HCT116 (cell line): ENCODE results near the gene CNGA3. TPM values are rescaled to one million over a fixed set of nuclear protein-coding genes. Genes with fewer than 3 reads are reported as not detected.

ENCODE experiments used
- ATAC-seq: fragments of 200-7000 bp; cut with Tn5 transposase; 2 replicates; pipeline ENCODE4 v1.9.1; 2020; ENCODE audit warnings: mild to moderate bottlenecking, moderate library complexity
- BruUV-seq: library from RNA; stranded (reverse); fragments of 400-500 nt; replicated peaks from 2 replicates; lab custom pipeline; 2021; lab: Mats Ljungman, UMichigan
- CTCF ChIA-PET: fragments of 300-600 bp; sonication (Branson Sonifier 250); formaldehyde crosslinking; loops from one replicate; lab custom pipeline; 2021; ENCODE audit warnings: antibody characterized with exemption; lab: Charles Lee
- POLR2A ChIA-PET: fragments of 300-600, 350-600 bp; sonication (Branson Sonifier 250); formaldehyde crosslinking; loops from one replicate; lab custom pipeline; 2021; ENCODE audit warnings: antibody characterized with exemption; lab: Charles Lee
- RAD21 ChIA-PET, 2 experiments: fragments of 300-600 bp; sonication (Branson Sonifier 250); formaldehyde crosslinking; loops; one replicate each; lab custom pipeline; 2023; ENCODE audit warnings: low total read pairs in 2 of 2; ENCODE audit not compliant: uncharacterized antibody in 2 of 2, unreplicated experiment in 2 of 2, low non-redundant PET in 1 of 2; lab: Charles Lee
- DNase-seq: peaks from one replicate; pipeline ENCODE4 v3.0.0-alpha.2; 2010; ENCODE audit warnings: low read depth, low spot score
- H2AFZ ChIP-seq: fragments of 200-600 bp; shearing (Covaris generic), sonication (generic); 2 replicates; pipeline ENCODE4 v1.6.1; 2017; ENCODE audit warnings: low read depth, mixed run types, mixed read lengths, antibody characterized with exemption, low read length; ENCODE audit not compliant: poor library complexity, severe bottlenecking
- H3K27ac ChIP-seq: 2 replicates; pipeline ENCODE4 v1.5.1; 2012; ENCODE audit warnings: low read depth, low read length
- H3K27me3 ChIP-seq: fragments of 200-600 bp; sonication (generic); 2 replicates; pipeline ENCODE4 v1.6.1; 2016; ENCODE audit warnings: mixed run types, low read length, mixed read lengths; ENCODE audit not compliant: insufficient read depth
- H3K36me3 ChIP-seq, 2 experiments: fragments of 200-500 bp in 1 of 2; fragments of 200-600 bp in 1 of 2; sonication (Bioruptor generic) in 1 of 2; sonication (generic) in 1 of 2; 2 replicates each; pipeline versions ENCODE4 v1.5.1 to v1.6.1; 2014 to 2016; ENCODE audit warnings: low read length in 2 of 2, inconsistent platforms in 1 of 2, mixed read lengths in 1 of 2, mixed run types in 1 of 2; ENCODE audit not compliant: insufficient read depth in 2 of 2, control insufficient read depth in 1 of 2
- H3K4me1 ChIP-seq, 2 experiments: fragments of 200-600 bp in 1 of 2; sonication (generic) in 1 of 2; 2 replicates each; pipeline versions ENCODE4 v1.5.1 to v1.6.1; 2012 to 2017; ENCODE audit warnings: low read length in 2 of 2, inconsistent platforms in 1 of 2, mild to moderate bottlenecking in 1 of 2, mixed read lengths in 1 of 2, mixed run types in 1 of 2, moderate library complexity in 1 of 2; ENCODE audit not compliant: insufficient read depth in 2 of 2, control insufficient read depth in 1 of 2
- H3K4me2 ChIP-seq: fragments of 200-600 bp; sonication (generic); 2 replicates; pipeline ENCODE4 v1.6.1; 2017; ENCODE audit warnings: mixed run types, low read length, mixed read lengths
- H3K4me3 ChIP-seq, 2 experiments: fragments of 200-600 bp in 1 of 2; sonication (generic) in 1 of 2; replicated peaks in 1 of 2; 2 replicates each; pipeline ENCODE4 v1.5.1; 2011 to 2016; ENCODE audit warnings: low read length in 2 of 2, control low read depth in 1 of 2, low read depth in 1 of 2, mild to moderate bottlenecking in 1 of 2, mixed read lengths in 1 of 2, mixed run types in 1 of 2
- H3K79me2 ChIP-seq: fragments of 200-600 bp; sonication (generic); 2 replicates; pipeline ENCODE4 v1.6.1; 2017; ENCODE audit warnings: mild to moderate bottlenecking, mixed run types, low read length, moderate library complexity, mixed read lengths; ENCODE audit not compliant: insufficient read depth
- H3K9ac ChIP-seq: fragments of 200-600 bp; sonication (generic); 2 replicates; pipeline ENCODE4 v1.6.1; 2016; ENCODE audit warnings: low read length, mixed read lengths
- H3K9me2 ChIP-seq: fragments of 200-600 bp; sonication (generic), shearing (Covaris generic); 2 replicates; pipeline ENCODE4 v1.6.1; 2017; ENCODE audit warnings: mixed run types, mild to moderate bottlenecking, moderate library complexity; ENCODE audit not compliant: insufficient read depth
- H3K9me3 ChIP-seq, 2 experiments: fragments of 200-500 bp in 1 of 2; fragments of 200-600 bp in 1 of 2; sonication (Bioruptor generic) in 1 of 2; sonication (generic) in 1 of 2; 2 replicates each; pipeline ENCODE4 v1.6.1; 2014 to 2017; ENCODE audit warnings: low read length in 2 of 2, mixed read lengths in 2 of 2, inconsistent platforms in 1 of 2, low read depth in 1 of 2, mild to moderate bottlenecking in 1 of 2, mixed run types in 1 of 2, moderate library complexity in 1 of 2; ENCODE audit not compliant: control insufficient read depth in 1 of 2, insufficient read depth in 1 of 2
- H4K20me1 ChIP-seq: fragments of 200-600 bp; sonication (generic), shearing (Covaris generic); 2 replicates; pipeline ENCODE4 v1.6.1; 2017; ENCODE audit warnings: mixed run types, mild to moderate bottlenecking, moderate library complexity; ENCODE audit not compliant: insufficient read depth
- CTCF ChIP-seq, 3 experiments: fragments of 200-600 bp in 1 of 3; sonication (generic) in 1 of 3; IDR thresholded peaks in 2 of 3; conservative IDR thresholded peaks in 1 of 3; 2 replicates each; pipeline ENCODE4 v1.5.1; 2012 to 2017; ENCODE audit warnings: low read depth in 2 of 3, low read length in 2 of 3, antibody characterized with exemption in 1 of 3, borderline replicate concordance in 1 of 3, control low read depth in 1 of 3, mild to moderate bottlenecking in 1 of 3, mixed read lengths in 1 of 3, mixed run types in 1 of 3, moderate library complexity in 1 of 3; ENCODE audit not compliant: insufficient read depth in 1 of 3
- EZH2 ChIP-seq: fragments of 200-600 bp; sonication (generic); IDR thresholded peaks from 2 replicates; pipeline ENCODE4 v1.6.1; 2017; ENCODE audit warnings: antibody characterized with exemption, mixed run types
- EZH2phosphoT487 ChIP-seq: fragments of 200-600 bp; IDR thresholded peaks from 2 replicates; pipeline ENCODE4 v1.6.1; 2018; ENCODE audit warnings: antibody characterized with exemption, borderline replicate concordance
- POLR2A ChIP-seq: IDR thresholded peaks from 2 replicates; pipeline ENCODE4 v1.7.0; 2011; ENCODE audit warnings: borderline replicate concordance; ENCODE audit not compliant: insufficient read depth, insufficient read length; ENCODE audit errors: extremely low read depth
- POLR2AphosphoS5 ChIP-seq: IDR thresholded peaks from 2 replicates; pipeline ENCODE4 v1.6.1; 2011; ENCODE audit warnings: mild to moderate bottlenecking, low read depth, low read length, moderate library complexity
- REST ChIP-seq: IDR thresholded peaks from 2 replicates; pipeline ENCODE4 v1.6.1; 2012; ENCODE audit warnings: low read depth
- ZNF274 ChIP-seq: fragments of 200-500 bp; sonication (Bioruptor generic); IDR thresholded peaks from 2 replicates; pipeline ENCODE4 v1.6.1; 2014; ENCODE audit warnings: mild to moderate bottlenecking, low read depth, low read length, inconsistent platforms
- intact Hi-C: fragments of 100-400 bp; cut with micrococcal nuclease; formaldehyde crosslinking; loops from 2 replicates; pipeline ENCODE4 v1.10.0; 2022
- total RNA-seq: library from RNA; stranded (reverse); gene quantifications from one replicate; pipeline ENCODE4 v1.2.1, GENCODE V29; 2021; ENCODE audit not compliant: unreplicated experiment

Gene CNGA3
- total RNA-seq, 1 experiment from 2014 or later, result not detected

GRCh38 chr2:98297817-98298682 is 48.2 kb upstream of the CNGA3 start:
- Histone ChIP-seq H3K4me2 (no peak overlapping the region), H3K79me2 (no peaks in the 10 kb centered on the region), H3K27me3 (no peaks in the 10 kb centered on the region), H3K36me3 (no peaks in the 10 kb centered on the region), H3K27ac (no peak overlapping the region), H3K4me3 (no peak overlapping the region), H3K9me3 (no peaks in the 10 kb centered on the region), H3K9ac (no peak overlapping the region), H3K4me1 (no peaks in the 10 kb centered on the region), H3K9me2 (no peaks in the 10 kb centered on the region), H2AFZ (no peak overlapping the region), H4K20me1 (no peaks in the 10 kb centered on the region)
- CTCF ChIA-PET, result no interaction called here
- TF ChIP-seq CTCF (IDR thresholded peaks at IDR 0.05 in 2 of 3, conservative IDR thresholded peaks at IDR 0.05 in 1 of 3; ENCODE audit: borderline replicate concordance in 1 of 3, insufficient read depth in 1 of 3, low read depth in 2 of 3, low read length in 2 of 3) (peak in 2 of 3 experiments; percentile 19 to 38; a peak in 3 of 6 replicates), ZNF274 (no peak), EZH2phosphoT487 (no peak), POLR2AphosphoS5 (no peak), REST (no peak), POLR2A (no peak), EZH2 (no peak)
- POLR2A ChIA-PET, result no interaction called here
- DNase-seq, result no peak
- no peak for ATAC-seq
- BruUV-seq, result no TSS peak
- RAD21 ChIA-PET, result no interaction called here
- intact Hi-C loops, result no loop called here
